Stimulated activated CD4-positive, alpha-beta T cell treated with anti-CD3 and anti-CD28 coated beads, Interleukin-1b, Interleukin-23, amount 100 ng/mL, for 1 hour (primary cell): ENCODE data around the gene DXO.
"Not testable (repeated sequence)": the region's sequence is repeated elsewhere in the genome, so short reads cannot be mapped to it uniquely, and the experiment has no call there.

Source experiments
- DNase-seq, 2 donors: peaks; one replicate each; pipeline ENCODE4 v3.0.0-alpha.2; 2020; ENCODE audit warnings: low read depth in 2 of 2

Gene DXO

DNA sequence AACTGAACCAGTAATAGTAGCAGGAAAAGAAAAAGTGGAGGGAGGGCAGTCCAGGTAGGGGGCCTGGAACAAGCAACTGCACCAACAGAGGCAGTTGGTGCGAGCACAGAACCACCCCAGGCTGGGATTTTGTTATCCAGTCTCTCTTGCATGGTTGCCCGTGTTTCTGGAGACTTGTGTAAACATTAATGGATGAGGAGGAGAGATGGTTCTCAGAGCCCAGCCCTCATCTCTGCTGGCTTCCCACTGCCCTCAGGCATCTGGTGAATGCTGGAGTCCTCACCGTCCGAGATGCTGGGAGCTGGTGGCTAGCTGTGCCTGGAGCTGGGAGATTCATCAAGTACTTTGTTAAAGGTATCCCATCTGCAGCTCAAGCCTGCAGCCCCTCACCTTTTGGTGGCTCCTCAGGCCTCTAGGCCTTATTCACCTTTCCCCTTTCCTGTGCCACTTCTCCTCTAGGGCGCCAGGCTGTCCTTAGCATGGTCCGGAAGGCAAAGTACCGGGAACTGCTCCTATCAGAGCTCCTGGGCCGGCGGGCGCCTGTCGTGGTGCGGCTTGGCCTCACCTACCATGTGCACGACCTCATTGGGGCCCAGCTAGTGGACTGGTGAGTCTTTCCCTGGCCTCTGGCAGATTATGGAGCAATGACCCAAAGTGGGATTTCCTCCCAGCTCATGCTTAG, 8.4 kb upstream of the DXO start:
- DNase-seq: not testable (repeated sequence)

GRCh38 chr6:31979238-31979898, 7.4 kb upstream of the DXO start:
- no peak for DNase-seq

DNA sequence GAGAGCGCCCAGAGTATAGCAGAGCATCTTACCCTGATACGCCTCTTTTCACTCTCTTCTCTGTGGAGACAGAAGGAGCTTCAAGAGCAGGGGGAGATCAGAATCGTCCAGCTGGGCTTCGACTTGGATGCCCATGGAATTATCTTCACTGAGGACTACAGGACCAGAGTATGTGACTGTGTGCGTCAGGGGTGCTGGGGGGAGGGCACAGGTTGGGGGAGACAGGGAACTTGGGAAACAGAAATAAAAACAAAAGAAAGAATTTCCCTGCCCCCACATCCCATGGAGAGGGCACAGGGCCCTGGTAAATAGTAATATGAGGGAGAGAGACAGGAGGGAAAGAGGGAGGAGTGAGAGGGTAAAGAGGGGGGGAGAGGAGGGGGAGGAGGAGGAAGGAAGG, 6.9 kb upstream of the DXO start:
- DNase-seq: no peak

DNA sequence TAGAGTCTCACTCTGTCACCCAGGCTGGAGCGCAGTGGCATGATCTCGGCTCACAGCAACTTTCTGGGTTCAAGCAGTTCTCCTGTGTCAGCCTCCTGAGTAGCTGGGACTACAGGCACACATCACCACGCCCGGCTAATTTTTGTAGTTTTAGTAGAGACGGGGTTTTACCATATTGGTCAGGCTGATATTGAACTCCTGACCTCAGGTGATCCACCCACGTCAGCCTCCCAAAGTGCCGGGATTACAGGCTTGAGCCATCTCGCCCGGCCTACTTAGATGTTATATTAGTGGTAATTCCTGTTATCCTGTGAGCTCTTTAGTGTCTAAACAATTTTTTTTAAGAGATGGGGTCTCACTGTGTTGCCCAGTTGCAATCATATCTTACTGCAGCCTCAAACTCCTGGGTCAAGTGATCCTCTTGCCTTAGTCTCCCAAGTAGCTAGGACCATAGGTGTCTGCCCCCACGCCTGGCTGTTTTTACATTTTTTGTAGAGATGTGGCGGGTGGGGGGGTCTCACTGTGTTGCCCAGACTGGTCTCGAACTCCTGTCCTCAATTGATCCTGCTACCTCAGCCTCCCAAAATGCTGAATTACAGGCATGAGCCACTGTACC, 6.0 kb upstream of the DXO start:
- DNase-seq: no peak

DNA sequence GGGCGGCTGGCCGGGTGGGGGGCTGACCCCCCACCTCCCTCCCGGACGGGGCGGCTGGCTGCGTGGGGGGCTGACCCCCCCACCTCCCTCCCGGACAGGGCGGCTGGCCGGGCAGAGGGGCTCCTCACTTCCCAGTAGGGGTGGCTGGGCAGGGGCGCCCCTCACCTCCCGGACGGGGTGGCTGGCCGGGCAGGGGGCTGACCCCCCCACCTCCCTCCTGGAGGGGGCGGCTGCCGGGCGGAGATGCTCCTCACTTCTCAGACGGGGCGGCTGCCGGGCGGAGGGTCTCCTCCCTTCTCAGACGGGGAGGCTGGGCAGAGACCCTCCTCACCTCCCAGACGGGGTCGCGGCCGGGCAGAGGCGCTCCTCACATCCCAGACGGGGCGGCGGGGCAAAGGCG, 4.1 kb upstream of the DXO start:
- DNase-seq: not testable (repeated sequence)

DNA sequence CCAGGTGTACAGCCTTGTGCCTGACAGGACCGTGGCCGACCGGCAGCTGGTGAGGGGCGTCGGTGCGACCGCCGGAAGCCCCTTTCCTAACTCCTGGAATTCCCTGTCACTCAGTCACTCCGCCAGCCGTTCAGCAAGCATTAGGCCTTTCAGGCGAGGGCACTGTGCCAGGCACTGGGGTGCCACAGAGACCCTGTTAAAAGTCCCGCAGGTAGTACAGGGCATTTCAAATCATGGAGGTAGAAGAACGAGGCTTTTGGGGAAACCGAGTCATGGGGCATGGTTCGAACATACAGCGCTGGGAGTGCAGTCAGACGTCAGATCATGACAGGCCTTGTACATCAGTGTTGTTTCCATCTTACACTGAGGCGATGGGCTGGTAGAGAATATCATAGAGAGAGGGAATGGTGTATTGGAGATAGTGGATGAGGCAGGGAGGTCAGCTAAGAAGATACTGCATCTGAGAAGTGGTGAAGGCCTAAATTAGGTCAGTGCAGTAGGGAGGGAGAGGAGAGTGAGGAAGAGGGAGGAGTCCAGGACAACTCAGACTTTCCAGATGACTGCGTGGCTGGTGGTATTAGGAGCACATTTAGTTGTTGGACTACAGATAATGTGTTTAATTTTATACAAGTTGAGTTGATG, 892 bp upstream of the DXO start:
- no peak for DNase-seq

GRCh38 chr6:31971279-31971992, 502 bp downstream of the DXO start:
- DNase-seq: no peak

- DNase-seq: no peak
These were observed 1.2 kb downstream of the DXO start for GRCh38 chr6:31970604-31971271.

DNA sequence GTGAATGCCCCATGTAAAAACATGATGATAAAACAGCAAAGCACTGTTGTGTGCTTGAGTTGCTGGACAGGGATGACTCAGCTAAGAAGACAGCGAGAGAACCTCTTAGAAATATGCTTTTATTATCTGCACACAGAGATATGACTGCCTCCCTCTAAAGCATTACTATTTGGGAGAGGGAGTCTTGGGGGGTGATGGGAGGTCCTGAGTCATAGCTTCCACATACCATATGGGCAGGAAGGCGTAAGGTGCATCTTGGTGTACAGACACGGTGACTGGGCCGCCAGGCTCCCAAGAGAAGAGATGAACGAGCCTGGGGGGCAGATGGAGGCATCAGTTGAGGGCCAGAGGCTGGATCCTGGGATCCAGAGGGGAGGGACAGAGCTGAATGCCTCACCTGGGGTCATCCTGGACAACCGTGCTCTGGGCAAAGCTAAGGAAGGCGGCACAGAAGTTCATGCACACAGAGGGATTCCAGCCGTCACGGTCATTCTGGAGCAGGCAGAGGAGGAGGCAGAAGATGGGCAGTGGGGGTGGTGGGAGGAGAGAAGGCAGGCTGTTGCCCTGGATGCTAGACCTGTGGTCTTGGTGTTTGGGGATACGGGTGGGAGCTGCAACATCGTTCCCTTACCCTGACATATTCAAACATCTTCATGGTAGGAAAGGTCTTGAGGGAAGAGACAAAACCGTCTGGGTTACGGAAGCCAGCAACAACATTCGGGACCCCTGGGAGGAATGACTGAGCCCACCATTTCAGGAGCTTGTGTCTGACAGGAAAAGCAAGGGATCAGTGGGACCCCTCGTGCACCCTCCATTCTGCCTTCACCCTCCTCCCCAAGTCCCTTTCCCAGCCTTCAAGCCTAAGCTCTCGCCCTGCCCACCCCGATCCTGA, 2.0 kb downstream of the DXO start:
- no peak for DNase-seq

DNA sequence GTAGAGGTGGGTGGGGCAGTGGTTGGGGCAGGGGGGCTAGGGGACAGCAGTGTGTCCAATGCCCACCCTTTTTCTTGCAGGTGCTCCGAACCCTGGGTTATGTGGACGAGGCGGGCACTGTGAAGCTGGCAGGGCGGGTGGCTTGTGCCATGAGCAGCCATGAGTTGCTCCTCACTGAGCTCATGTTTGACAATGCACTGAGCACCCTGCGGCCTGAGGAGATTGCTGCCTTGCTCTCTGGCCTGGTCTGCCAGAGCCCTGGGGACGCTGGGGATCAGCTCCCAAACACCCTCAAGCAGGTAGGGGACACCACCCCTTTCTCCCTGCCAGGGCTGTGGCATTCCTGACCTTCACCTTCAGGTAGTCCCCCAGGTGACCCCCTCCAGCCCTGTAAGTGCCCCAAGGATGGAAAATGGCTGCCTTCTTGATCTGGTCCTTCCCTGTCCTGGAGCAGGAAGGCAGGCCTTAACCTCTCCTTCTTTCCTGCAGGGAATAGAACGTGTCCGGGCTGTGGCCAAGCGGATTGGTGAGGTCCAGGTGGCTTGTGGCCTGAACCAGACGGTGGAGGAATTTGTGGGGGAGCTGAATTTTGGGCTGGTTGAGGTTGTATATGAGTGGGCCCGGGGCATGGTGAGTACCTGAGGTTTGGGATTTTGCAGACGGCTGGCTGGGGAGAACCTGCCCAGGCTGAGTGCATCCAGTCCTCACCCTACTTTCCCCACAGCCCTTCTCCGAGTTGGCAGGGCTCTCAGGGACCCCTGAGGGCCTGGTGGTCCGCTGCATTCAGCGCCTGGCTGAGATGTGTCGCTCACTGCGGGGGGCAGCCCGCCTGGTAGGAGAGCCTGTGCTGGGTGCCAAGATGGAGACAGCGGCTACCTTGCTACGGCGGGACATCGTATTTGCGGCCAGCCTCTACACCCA, 2.9 kb downstream of the DXO start:
- DNase-seq: no peak

DNA sequence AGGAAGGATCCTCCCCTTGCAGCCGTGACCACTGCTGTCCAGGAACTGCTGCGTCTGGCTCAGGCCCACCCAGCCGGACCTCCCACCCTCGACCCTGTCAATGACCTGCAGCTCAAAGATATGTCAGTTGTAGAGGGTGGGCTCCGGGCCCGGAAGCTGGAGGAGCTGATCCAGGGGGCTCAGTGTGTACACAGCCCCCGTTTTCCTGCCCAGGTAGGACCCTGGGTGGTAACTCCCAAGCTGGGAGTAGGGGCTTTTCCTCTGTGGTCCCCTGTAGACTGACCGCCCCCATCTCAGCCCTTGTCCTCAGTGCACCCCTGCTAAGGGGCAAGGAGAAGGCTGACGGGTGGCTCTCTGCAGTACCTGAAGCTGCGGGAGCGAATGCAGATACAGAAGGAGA, 3.6 kb downstream of the DXO start:
- no peak for DNase-seq

- no peak for DNase-seq
These were observed 4.0 kb downstream of the DXO start for GRCh38 chr6:31967926-31968320.

DNA sequence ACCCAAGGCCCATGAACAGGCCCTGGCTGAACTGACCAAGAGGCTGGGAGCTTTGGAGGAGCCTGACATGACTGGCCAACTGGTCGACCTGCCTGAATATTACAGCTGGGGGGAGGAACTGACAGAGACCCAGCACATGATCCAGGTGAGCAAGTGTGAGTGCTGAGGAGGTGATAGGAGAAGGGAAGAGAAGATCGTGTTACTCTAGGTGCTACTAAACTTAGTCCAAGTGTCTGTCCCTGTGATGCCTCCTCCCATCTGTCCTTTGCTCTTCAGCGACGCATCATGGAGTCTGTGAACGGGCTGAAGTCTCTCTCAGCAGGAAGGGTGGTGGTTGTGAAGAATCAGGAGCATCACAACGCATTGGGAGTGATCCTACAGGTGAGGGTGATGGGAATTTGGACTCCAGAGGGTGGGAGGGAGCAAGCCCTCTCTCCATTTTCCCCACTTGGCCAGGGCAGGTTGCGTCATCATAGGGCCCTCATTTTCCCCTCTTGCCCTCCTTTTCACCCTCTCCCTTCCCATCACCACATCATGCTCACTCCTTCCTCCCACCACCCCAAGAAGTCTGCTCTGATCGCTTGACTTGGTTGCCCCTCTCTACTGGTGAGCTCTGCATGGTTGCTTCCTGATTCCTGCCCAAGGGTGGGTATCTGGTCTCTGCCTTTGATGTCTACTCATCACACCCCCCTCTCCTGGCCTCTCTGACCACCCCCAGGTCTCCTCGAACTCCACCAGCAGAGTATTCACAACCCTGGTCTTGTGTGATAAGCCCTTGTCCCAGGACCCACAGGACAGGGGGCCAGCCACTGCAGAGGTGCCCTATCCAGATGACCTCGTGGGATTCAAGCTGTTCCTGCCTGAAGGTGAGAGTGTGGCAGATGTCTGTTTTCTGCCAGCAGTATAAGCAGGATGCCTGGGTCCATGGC, 4.7 kb downstream of the DXO start:
- DNase-seq: no peak

DNA sequence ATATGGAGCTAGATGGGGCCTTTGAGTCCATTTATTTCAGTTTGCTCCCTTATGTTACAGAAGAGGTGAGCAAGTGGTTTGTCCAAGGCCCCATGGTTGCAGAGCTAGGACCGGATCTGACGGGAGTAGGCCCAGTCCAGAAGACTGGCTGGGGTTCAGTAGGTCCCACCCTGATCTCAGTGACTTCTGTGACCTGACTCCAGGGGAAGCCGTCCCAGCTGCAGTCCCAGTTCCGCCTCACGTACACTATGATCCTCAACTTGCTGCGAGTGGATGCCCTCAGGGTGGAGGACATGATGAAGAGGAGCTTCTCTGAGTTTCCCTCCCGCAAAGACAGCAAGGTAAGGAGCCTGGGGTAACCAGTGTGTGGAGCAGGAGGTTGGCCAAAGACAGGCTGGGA, 5.4 kb downstream of the DXO start:
- DNase-seq: no peak

GRCh38 chr6:31965700-31966099, 6.2 kb downstream of the DXO start:
- DNase-seq: no peak

DNA sequence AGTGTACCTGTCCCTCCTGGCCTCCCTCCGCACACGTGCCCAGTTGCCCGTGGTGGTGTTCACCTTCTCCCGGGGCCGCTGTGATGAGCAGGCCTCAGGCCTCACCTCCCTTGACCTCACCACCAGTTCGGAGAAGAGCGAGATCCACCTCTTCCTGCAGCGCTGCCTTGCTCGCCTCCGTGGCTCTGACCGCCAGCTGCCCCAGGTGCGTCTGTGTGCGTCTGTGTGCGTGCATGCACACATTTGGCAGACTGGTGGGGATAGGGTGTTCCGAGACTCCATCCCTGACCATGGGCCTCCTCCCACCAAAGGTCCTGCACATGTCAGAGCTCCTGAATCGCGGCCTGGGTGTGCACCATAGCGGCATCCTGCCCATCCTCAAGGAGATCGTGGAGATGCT, 8.0 kb downstream of the DXO start:
- no peak for DNase-seq

- no peak for DNase-seq
These were observed 10.3 kb downstream of the DXO start for GRCh38 chr6:31961616-31962015.
